GM12865 (cell line): ENCODE data around the gene TTLL10.

Source experiments
- DNase-seq: peaks from one replicate; pipeline ENCODE4 v3.0.0; 2010; ENCODE audit warnings: low read depth
- H3K4me3 ChIP-seq: 2 replicates; pipeline ENCODE4 v1.5.1; 2011; ENCODE audit warnings: mild to moderate bottlenecking, low read depth, low read length, control low read depth
- CTCF ChIP-seq: IDR thresholded peaks from 2 replicates; pipeline ENCODE4 v1.5.1; 2011; ENCODE audit warnings: low read length, control low read depth, low read depth, inconsistent platforms; ENCODE audit not compliant: insufficient read depth; ENCODE audit errors: missing control alignments

The TTLL10 gene

GRCh38 chr1:1221887-1222574 is 48.4 kb downstream of the TTLL10 start:
- TF ChIP-seq CTCF, result no peak
- DNase-seq, result no peak
- no peak overlapping the region for H3K4me3 ChIP-seq

GRCh38 chr1:1222575-1223225 is 49.0 kb downstream of the TTLL10 start:
- no peak overlapping the region for H3K4me3 ChIP-seq
- DNase-seq, result no peak
- TF ChIP-seq CTCF, result no peak

- no peak overlapping the region for H3K4me3 ChIP-seq
- DNase-seq, result no peak
- no peak for TF ChIP-seq CTCF
These were observed 49.6 kb downstream of the TTLL10 start for GRCh38 chr1:1223321-1223720.

- H3K4me3 ChIP-seq, result no peak overlapping the region
- no peak for DNase-seq
- no peak for TF ChIP-seq CTCF
These were observed 50.2 kb downstream of the TTLL10 start for GRCh38 chr1:1223891-1224290.

GRCh38 chr1:1225238-1225845 is 51.7 kb downstream of the TTLL10 start:
- DNase-seq, result no peak
- no peak for TF ChIP-seq CTCF
- no peak overlapping the region for H3K4me3 ChIP-seq

- H3K4me3 ChIP-seq, result no peak overlapping the region
- TF ChIP-seq CTCF, result no peak
- DNase-seq, result no peak
These were observed 52.2 kb downstream of the TTLL10 start for GRCh38 chr1:1225913-1226312.
